Measurements from ENCODE around the gene KHSRP.

Gene KHSRP

DNA sequence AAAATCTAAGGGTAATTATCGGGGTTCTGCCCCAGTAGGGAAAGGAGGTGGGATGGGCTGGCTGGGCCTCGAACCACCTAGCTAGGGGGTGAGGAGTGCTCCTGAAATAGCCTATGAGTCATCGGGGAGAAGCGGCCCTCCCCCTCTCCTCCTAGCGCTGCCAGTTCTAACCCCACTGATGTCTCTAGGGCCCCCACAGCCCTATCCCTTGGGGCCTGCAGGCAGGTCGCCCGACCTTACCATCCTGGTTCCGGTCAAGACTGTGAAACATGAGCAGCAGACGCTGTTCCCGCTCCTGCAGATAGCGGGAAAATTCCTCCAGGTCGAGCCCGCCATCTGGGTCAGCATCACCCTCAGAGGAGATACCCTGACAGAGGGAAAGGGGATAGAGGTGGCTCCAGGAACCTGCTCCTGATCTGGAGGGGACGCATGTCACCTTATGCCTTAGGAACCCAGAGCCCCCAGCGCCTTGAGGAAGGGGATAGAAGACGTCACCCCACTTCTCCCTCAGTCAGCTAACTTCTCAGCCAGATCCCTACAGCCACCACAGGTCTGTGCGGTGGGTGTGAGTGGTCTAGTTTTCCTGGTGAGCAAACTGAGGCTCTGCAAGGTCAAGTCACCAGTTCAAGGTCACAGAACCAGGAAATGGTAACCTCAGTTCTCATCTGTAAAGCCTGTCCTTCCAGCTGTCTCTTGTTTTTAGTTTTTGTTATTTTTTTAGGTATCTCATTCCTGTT is 33.5 kb upstream of the KHSRP start:
- H3K27ac ChIP-seq: peak overlapping the region; percentile 75
- TF ChIP-seq, protein P1, sequence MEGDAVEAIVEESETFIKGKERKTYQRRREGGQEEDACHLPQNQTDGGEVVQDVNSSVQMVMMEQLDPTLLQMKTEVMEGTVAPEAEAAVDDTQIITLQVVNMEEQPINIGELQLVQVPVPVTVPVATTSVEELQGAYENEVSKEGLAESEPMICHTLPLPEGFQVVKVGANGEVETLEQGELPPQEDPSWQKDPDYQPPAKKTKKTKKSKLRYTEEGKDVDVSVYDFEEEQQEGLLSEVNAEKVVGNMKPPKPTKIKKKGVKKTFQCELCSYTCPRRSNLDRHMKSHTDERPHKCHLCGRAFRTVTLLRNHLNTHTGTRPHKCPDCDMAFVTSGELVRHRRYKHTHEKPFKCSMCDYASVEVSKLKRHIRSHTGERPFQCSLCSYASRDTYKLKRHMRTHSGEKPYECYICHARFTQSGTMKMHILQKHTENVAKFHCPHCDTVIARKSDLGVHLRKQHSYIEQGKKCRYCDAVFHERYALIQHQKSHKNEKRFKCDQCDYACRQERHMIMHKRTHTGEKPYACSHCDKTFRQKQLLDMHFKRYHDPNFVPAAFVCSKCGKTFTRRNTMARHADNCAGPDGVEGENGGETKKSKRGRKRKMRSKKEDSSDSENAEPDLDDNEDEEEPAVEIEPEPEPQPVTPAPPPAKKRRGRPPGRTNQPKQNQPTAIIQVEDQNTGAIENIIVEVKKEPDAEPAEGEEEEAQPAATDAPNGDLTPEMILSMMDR (IDR thresholded peaks at IDR 0.05): no peak
- no peak for TF ChIP-seq ZFX (IDR thresholded peaks at IDR 0.05; ENCODE audit: borderline replicate concordance)

DNA sequence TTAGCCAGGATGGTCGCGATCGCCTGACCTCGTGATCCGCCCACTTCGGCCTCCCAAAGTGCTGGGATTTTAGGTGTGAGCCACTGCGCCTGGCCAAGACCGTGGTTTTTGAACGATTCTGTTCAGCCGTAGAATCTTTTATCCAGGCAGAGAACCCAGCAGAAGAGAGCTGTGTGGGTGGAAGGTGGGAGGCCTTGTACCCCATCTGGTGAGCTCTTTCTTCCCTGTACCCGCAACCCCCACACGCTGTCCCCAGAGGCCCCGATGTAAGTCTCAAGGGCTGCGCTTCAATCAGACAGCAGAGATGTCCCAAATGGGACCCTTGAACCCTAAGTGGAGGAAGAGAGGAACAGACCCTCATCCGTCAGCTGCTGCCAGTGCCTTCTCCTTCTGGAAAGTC is 31.3 kb upstream of the KHSRP start:
- H3K27ac ChIP-seq: no peak overlapping the region
- TF ChIP-seq, protein P1 (IDR thresholded peaks at IDR 0.05): no peak
- TF ChIP-seq ZFX (IDR thresholded peaks at IDR 0.05; ENCODE audit: borderline replicate concordance): no peak

DNA sequence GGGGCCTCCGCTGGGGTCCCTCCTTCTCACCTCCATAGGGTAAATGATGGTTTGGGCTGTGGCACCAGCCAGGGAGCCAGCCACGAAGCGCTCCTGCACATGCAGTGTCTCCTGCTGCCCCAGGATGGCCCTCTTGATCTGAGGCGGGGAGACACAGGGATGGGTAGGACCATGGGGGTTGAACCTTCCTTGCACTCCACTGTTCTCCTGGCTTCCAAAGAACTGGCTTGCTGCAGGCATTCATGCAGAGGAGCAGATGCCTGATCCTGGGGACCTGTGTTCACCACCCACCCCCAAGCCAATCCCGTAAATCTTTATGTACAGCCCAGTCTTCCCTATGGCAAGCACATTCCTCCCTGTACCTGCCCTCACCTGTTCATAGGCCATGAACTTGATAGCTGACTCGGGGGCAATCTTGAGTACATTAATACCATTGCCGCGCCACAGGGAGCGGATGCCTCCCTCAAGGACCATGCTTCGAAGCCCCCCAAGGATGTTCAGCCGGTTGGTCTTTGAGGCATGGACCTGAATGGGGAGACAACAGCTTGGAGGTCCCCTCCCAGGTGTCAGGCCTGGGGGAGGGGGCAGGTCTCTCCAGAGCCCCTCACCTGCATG is 29.4 kb upstream of the KHSRP start:
- TF ChIP-seq, protein P1 (IDR thresholded peaks at IDR 0.05): no peak
- TF ChIP-seq ZFX (IDR thresholded peaks at IDR 0.05; ENCODE audit: borderline replicate concordance): no peak
- H3K27ac ChIP-seq: no peak overlapping the region

DNA sequence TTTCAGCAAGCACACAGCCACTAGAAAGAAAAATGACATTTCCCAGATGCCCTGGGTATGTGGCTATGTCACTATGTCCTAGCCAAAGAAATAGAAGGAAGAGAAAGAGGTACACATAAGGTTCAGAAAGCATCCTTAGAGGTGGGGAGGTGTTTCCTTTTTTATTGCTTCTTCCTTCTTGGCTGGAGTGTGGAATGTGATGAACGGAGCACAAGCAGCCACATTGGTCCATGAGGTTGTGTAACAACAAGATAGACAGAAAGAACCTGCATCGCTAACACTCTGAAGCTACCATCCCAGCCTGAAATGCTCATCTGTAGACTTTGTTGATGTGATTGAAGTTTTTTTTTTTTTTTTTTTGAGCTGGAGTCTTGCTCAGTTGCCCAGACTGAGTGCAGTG is 28.3 kb upstream of the KHSRP start:
- TF ChIP-seq ZFX (IDR thresholded peaks at IDR 0.05; ENCODE audit: borderline replicate concordance): no peak
- TF ChIP-seq, protein P1 (IDR thresholded peaks at IDR 0.05): no peak
- no peak overlapping the region for H3K27ac ChIP-seq

DNA sequence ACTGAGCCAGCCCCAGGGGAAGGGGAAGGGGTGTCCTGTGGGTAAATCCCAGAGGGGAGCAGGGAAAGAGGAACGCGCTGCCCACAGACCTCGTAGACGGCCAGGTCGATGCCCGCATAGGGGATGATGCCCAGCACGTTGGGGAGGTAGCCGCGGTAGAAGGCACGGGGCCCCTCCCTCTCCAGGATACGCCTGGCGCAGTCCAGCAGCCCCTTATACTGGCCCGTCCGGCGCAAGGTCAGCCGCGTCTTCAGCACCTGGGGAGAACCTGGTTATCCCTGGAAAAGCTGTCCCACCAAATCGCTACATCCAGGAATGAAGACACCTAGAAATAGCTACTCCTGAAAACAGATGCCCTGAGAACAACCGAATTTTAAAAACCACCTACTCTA is 27.6 kb upstream of the KHSRP start:
- no peak overlapping the region for H3K27ac ChIP-seq
- TF ChIP-seq, protein P1 (IDR thresholded peaks at IDR 0.05): no peak
- no peak for TF ChIP-seq ZFX (IDR thresholded peaks at IDR 0.05; ENCODE audit: borderline replicate concordance)

DNA sequence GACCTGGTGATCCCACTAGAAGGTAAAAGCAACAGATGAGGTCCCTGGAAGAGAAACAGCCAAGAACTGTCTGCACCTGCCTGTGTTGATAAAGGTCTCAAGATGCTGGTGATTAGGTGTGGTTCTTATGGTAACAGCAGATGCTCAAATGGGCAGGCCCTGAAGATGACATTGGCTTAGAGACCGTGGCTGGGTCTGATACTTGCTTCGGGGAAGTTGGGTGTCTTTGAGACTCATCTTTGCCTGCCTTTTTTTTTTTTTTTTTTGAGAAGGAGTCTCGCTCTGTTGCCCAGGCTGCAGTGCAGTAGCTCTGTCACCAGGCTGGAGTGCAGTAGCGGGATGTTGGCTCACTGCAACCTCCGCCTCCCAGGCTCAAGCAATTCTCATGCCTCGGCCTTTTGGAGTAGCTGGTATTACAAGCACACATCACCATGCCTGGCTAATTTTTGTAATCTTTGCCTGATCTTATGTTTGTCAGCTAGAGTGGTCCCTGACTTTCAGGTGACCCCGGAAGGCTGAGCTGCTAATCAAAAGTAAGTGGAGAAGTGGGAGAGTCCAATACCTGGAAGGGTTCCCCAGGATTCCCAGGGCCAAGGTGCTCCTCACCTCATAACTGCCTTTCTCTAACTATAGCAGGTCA is 27.1 kb upstream of the KHSRP start:
- TF ChIP-seq, protein P1 (IDR thresholded peaks at IDR 0.05): no peak
- no peak for TF ChIP-seq ZFX (IDR thresholded peaks at IDR 0.05; ENCODE audit: borderline replicate concordance)
- no peak overlapping the region for H3K27ac ChIP-seq

DNA sequence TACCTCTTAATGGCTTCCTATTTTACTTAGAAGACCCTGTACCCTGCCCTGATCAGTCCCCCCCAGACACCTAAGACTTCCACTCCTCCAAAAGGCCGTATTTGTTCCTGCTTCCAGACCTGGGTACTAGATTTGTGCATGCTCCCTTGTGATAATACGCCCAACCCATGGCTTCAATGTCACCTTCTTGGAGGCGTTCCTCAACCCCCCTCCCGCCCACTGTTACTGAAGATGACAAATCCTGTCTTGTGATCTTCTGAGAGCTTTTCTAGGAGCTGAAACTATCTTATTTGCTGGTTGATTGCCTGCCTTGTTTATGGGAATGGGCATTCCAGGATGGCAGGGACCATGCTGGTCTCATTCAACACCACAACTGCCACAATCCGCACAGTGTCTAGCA is 25.6 kb upstream of the KHSRP start:
- TF ChIP-seq, protein P1 (IDR thresholded peaks at IDR 0.05): no peak
- no peak for TF ChIP-seq ZFX (IDR thresholded peaks at IDR 0.05; ENCODE audit: borderline replicate concordance)
- H3K27ac ChIP-seq: no peak overlapping the region
